Gastroesophageal sphincter (tissue), 3 donors: ENCODE results near the gene WNT2.

Experiments used
- EP300 ChIP-seq: sonication (generic); formaldehyde crosslinking; IDR thresholded peaks from one replicate; pipeline ENCODE4 v1.6.1; 2017; ENCODE audit warnings: antibody characterized with exemption, mild to moderate bottlenecking
- POLR2A ChIP-seq, 2 donors: fragments of 450-650 bp; IDR thresholded peaks; one replicate each; pipeline ENCODE4 v1.6.1; 2017; ENCODE audit warnings: antibody characterized with exemption in 2 of 2, mild to moderate bottlenecking in 2 of 2, moderate library complexity in 1 of 2
- POLR2AphosphoS5 ChIP-seq: sonication (generic); formaldehyde crosslinking; IDR thresholded peaks from one replicate; pipeline ENCODE4 v1.6.1; 2017; ENCODE audit warnings: antibody characterized with exemption
- TF ChIP-seq, protein P1 (sequence below), 4 experiments: fragments of 200-600 bp in 2 of 4; fragments of 450-650 bp in 2 of 4; sonication (generic) in 1 of 4; IDR thresholded peaks; one replicate each; pipeline ENCODE4 v1.5.1; 2017 to 2019; ENCODE audit warnings: antibody characterized with exemption in 4 of 4, mild to moderate bottlenecking in 2 of 4, moderate library complexity in 2 of 4

DNA sequence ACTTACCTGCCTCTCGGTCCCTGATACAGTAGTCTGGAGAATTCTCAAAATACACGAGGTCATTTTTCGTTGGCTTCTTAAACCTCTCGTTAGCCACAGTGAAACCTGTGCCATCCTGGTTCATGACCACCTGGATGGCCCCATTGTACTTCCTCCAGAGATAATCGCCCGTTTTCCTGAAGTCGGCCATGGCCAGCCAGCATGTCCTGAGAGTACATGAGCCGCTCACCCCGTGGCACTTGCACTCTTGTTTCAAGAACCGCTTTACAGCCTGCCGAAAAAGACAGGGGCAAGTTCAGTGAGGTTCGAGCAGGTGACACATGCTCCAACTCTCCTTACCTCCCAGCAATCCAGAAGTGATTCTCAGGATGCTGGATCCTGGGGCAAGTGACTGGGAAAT is 25.3 kb downstream of the WNT2 start:
- TF ChIP-seq POLR2AphosphoS5 = no peak
- TF ChIP-seq, protein P1, sequence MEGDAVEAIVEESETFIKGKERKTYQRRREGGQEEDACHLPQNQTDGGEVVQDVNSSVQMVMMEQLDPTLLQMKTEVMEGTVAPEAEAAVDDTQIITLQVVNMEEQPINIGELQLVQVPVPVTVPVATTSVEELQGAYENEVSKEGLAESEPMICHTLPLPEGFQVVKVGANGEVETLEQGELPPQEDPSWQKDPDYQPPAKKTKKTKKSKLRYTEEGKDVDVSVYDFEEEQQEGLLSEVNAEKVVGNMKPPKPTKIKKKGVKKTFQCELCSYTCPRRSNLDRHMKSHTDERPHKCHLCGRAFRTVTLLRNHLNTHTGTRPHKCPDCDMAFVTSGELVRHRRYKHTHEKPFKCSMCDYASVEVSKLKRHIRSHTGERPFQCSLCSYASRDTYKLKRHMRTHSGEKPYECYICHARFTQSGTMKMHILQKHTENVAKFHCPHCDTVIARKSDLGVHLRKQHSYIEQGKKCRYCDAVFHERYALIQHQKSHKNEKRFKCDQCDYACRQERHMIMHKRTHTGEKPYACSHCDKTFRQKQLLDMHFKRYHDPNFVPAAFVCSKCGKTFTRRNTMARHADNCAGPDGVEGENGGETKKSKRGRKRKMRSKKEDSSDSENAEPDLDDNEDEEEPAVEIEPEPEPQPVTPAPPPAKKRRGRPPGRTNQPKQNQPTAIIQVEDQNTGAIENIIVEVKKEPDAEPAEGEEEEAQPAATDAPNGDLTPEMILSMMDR (IDR thresholded peaks at IDR 0.05) = no peak
- TF ChIP-seq EP300 = no peak
- TF ChIP-seq POLR2A (IDR thresholded peaks at IDR 0.05) = no peak
